Stimulated activated naive CD8-positive, alpha-beta T cell treated with anti-CD3 and anti-CD28 coated beads, Interleukin-15, Interleukin-2, amounts not matched to agents 100 ng/mL and 50 ng/mL, for 24 hours (primary cell): ENCODE measurements around the gene RRN3.
"Not testable (repeated sequence)": the region's sequence is repeated elsewhere in the genome, so short reads cannot be mapped to it uniquely, and the experiment has no call there.

ENCODE experiments used
- H3K27ac Mint-ChIP-seq: one replicate; pipeline ENCODE4 v1.8.0; 2021; ENCODE audit warnings: mild to moderate bottlenecking, mixed read lengths
- H3K27me3 Mint-ChIP-seq: one replicate; pipeline ENCODE4 v1.8.0; 2021; ENCODE audit warnings: mixed read lengths
- H3K36me3 Mint-ChIP-seq: one replicate; pipeline ENCODE4 v1.8.0; 2021; ENCODE audit warnings: low read depth, mixed read lengths
- H3K4me1 Mint-ChIP-seq: one replicate; pipeline ENCODE4 v1.8.0; 2021; ENCODE audit warnings: low read depth, mixed read lengths
- H3K4me3 Mint-ChIP-seq: one replicate; pipeline ENCODE4 v1.8.0; 2021; ENCODE audit warnings: mild to moderate bottlenecking, mixed read lengths
- H3K9me3 Mint-ChIP-seq: one replicate; pipeline ENCODE4 v1.8.0; 2021; ENCODE audit warnings: mixed read lengths

Gene RRN3

DNA sequence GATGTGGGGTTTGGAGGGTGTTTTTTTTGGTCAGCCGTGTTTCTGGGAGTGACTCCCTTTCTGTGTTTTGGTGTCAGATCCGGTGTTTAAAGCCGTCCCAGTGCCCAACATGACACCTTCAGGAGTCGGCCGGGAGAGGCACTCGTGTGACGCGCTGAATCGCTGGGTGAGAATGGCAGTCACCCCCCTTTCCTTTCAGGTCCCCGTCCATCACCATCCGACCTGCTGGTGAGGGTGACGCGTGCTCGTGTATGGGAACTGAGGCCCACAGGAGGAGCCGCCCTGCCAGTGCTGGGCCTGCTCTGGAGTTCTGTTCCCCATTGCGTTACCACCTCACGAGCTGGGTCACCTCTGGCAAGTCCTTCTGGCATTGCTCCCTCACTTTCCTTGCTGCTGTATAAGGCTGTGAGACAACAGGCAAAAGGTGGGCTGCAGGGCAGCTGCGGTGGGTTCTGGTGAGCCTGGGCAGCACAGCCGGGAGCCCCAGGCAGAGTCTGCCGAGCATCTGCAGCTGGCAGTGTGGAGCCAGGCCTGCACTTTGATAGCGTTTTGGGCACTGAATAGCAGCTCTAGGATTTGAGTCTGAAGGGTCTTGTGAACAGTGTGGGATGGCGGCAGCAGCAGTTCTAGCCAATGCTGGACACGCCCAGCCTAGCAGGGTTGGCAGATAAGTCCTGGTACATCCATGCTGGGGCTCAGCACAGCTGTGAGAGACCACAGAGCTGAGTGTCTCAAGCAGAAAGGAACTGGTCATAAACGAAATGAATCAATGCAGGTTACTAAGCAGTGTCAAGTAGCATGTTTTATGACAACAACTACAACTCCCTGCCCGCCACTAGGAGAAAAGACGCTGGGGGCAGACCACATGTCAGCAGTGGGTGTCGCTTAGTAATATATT, 65.0 kb downstream of the RRN3 start:
- H3K27ac Mint-ChIP-seq, H3K9me3 Mint-ChIP-seq: not testable (repeated sequence)
- H3K36me3 Mint-ChIP-seq: peaks cover 48% of the 10 kb centered on the region

GRCh38 chr16:15028345-15028715, 65.7 kb downstream of the RRN3 start:
- not testable (repeated sequence) for H3K4me3 Mint-ChIP-seq, H3K27me3 Mint-ChIP-seq, H3K9me3 Mint-ChIP-seq, H3K27ac Mint-ChIP-seq
- Mint-ChIP-seq H3K36me3 (peaks cover 54% of the 10 kb centered on the region), H3K4me1 (peaks cover 11% of the 10 kb centered on the region)

More for the DNA sequence above, 65.0 kb downstream of the RRN3 start:
- H3K4me1 Mint-ChIP-seq: peaks cover 11% of the 10 kb centered on the region
- H3K27me3 Mint-ChIP-seq, H3K4me3 Mint-ChIP-seq: not testable (repeated sequence)

DNA sequence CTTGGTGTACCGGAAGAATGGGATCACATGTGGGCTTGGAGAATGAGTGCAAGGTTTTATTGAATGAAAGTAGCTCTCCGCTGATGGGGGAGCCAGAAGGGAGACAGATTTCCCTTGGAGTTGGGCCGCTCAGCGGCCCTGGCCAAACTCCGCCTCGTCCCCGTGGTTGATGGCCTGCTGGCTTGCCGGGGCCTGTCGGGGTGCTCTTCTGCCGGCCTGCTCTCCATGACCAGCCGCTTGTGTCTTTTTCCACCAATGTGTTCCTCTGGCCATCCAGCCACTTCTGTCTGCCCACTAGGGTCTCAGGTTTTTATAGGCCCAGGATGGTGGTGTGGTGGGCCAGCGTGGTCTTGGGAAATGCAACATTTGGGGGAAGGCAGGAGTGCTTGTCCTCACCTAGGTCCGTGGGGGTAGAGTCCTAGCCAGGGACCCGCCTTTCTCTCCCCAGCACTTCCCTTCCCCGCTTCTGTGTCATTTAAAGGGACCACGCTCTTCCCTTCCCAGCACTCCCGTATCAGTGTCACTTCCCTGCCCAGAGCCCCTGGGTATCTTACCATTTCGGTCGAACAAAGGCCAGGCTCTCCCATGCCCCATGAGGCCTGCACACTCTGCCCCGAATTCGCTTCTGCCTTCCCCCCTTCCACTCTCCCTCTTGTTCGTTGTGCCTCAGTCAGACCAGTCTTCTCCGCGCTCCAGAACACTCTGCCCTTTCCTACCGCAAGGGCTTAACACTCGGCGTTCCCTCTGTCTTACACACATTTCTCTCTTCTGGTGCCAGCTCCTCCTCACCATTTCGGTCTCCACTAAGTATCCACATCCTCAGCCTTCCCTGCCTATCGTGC, 66.3 kb downstream of the RRN3 start:
- H3K4me1 Mint-ChIP-seq: peaks cover 11% of the 10 kb centered on the region
- not testable (repeated sequence) for H3K4me3 Mint-ChIP-seq, H3K27me3 Mint-ChIP-seq, H3K27ac Mint-ChIP-seq, H3K9me3 Mint-ChIP-seq
- H3K36me3 Mint-ChIP-seq: peaks cover 60% of the 10 kb centered on the region

GRCh38 chr16:15027051-15027450, 67.0 kb downstream of the RRN3 start:
- not testable (repeated sequence) for H3K4me3 Mint-ChIP-seq, H3K9me3 Mint-ChIP-seq, H3K27ac Mint-ChIP-seq, H3K27me3 Mint-ChIP-seq
- Mint-ChIP-seq H3K4me1 (peaks cover 12% of the 10 kb centered on the region), H3K36me3 (peaks cover 67% of the 10 kb centered on the region)

DNA sequence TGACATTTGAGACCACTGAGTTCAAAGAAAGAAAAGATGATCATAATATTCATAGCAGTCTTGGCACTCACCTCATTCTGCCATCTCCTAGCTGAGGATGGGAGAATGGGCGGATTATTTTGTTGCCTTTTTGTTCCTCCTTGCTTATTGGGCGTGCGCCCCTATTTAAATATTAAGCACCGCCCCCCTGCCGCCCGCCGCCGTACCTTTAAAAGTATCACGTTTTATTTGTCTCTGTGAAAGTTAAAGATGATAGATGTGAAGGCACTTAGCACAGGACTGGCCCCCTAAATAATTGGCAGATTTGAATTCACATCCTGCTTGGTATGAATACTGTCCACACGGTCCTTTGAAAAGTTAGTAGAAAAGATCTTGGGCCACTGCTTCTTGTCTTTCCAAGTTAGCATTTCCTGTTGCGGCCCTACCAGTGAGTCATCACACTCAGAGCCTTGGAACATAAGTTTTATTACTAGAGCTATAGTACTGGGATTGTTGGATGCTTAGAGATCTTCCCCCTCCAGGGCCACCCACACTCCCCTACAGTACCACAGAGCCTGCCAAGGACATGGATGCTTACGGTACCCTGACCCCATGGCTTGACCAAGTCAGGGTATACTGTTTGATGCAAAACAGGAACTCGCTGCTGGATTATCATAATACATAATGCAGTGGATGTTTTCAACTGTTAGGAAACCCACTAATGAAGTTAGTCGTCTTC, 68.7 kb downstream of the RRN3 start:
- H3K27me3 Mint-ChIP-seq, H3K27ac Mint-ChIP-seq, H3K4me3 Mint-ChIP-seq, H3K9me3 Mint-ChIP-seq, H3K4me1 Mint-ChIP-seq: not testable (repeated sequence)
- H3K36me3 Mint-ChIP-seq: peaks cover 66% of the 10 kb centered on the region

- H3K27me3 Mint-ChIP-seq, H3K9me3 Mint-ChIP-seq, H3K27ac Mint-ChIP-seq, H3K4me3 Mint-ChIP-seq, H3K4me1 Mint-ChIP-seq: not testable (repeated sequence)
- peaks cover 66% of the 10 kb centered on the region for H3K36me3 Mint-ChIP-seq
Measured at GRCh38 chr16:15024858-15025199, 69.2 kb downstream of the RRN3 start.

- not testable (repeated sequence) for H3K9me3 Mint-ChIP-seq, H3K27me3 Mint-ChIP-seq, H3K4me1 Mint-ChIP-seq, H3K4me3 Mint-ChIP-seq, H3K27ac Mint-ChIP-seq
- H3K36me3 Mint-ChIP-seq: peaks cover 71% of the 10 kb centered on the region
Measured at GRCh38 chr16:15023381-15024077, 70.5 kb downstream of the RRN3 start.

GRCh38 chr16:15022194-15022593, 71.9 kb downstream of the RRN3 start:
- H3K27ac Mint-ChIP-seq, H3K27me3 Mint-ChIP-seq, H3K4me3 Mint-ChIP-seq, H3K9me3 Mint-ChIP-seq, H3K4me1 Mint-ChIP-seq: not testable (repeated sequence)
- H3K36me3 Mint-ChIP-seq: peaks cover 68% of the 10 kb centered on the region

- Mint-ChIP-seq H3K27ac (peak overlapping the region; percentile 0), H3K36me3 (peaks cover 70% of the 10 kb centered on the region)
- H3K4me1 Mint-ChIP-seq, H3K4me3 Mint-ChIP-seq, H3K9me3 Mint-ChIP-seq, H3K27me3 Mint-ChIP-seq: not testable (repeated sequence)
Measured at GRCh38 chr16:15021429-15021828, 72.6 kb downstream of the RRN3 start.

DNA sequence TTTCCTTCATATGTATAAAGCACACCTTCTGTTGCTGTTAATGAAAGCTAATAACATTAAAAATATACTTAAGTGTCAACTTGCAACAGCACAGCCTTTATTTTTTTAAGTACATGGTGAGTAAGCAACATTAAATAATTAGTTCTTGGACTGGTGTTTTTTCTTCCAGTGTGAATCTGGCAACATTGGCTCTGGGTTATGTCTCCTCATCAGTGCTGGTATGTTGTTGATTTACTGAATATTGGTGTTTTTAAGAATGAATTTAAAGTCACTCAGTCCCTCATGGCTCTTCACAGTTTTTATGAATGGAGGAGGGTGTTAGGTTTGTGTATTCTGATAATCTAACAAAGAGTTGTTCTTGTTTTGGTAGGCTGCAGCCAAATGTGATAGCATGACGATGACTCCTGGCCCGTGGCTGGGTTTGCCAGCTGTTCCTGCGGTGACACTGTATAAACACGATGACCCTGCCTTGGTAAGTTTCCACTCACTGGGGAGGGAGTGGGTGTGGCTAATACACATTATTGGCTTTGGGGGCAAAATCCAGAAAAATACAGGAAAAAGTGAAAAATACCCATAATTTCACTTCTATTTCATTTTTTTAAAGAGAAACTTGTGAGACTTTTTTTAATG, 77.0 kb downstream of the RRN3 start:
- H3K4me1 Mint-ChIP-seq: peaks cover 33% of the 10 kb centered on the region
- H3K27ac Mint-ChIP-seq: peak overlapping the region; percentile 8
- not testable (repeated sequence) for H3K4me3 Mint-ChIP-seq, H3K9me3 Mint-ChIP-seq, H3K27me3 Mint-ChIP-seq
- H3K36me3 Mint-ChIP-seq: peaks cover 55% of the 10 kb centered on the region

DNA sequence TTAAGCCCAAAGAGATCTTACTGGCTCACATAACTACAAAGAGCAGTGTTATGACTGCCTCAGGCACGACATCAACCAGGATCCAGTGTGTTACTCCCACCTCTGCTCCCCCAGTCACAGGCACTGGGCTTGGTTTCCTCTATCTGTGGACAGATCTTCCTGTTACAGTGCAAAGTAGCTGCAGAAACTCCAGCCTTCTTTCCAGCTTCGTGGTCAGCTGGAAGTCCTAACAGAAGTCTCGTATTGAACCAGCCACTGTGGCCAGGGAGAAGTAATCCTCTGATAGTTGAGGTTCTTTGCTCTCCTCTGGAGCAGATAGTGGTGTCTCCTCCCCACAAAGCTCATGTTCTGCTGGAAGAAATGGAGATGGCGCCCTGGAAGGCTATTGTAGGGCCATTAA, 77.7 kb downstream of the RRN3 start:
- H3K4me1 Mint-ChIP-seq: peaks cover 31% of the 10 kb centered on the region
- H3K27me3 Mint-ChIP-seq, H3K9me3 Mint-ChIP-seq, H3K4me3 Mint-ChIP-seq, H3K27ac Mint-ChIP-seq: not testable (repeated sequence)
- peaks cover 55% of the 10 kb centered on the region for H3K36me3 Mint-ChIP-seq

DNA sequence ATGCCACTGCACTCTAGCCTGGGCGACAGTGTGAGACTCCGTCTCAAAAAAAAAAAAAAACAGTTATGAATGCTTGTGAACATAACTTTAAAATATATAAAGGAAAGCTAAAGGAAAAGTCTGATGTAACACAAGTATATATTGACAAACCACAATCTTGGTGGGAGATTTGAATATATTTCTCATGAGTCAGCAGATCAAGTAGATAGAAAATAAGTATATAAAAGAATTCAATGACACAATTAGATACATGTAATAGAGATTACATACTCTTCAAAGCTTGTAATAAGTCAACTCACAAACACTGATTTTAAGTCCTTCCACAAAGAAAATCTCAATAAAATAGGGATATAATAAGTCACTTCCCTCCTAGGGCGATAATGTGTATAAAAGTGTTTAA, 78.4 kb downstream of the RRN3 start:
- Mint-ChIP-seq H3K36me3 (peaks cover 60% of the 10 kb centered on the region), H3K4me1 (peaks cover 31% of the 10 kb centered on the region)
- H3K9me3 Mint-ChIP-seq, H3K27ac Mint-ChIP-seq, H3K27me3 Mint-ChIP-seq, H3K4me3 Mint-ChIP-seq: not testable (repeated sequence)

GRCh38 chr16:15012941-15013340, 81.1 kb downstream of the RRN3 start:
- Mint-ChIP-seq H3K36me3 (peaks cover 67% of the 10 kb centered on the region), H3K4me1 (peaks cover 31% of the 10 kb centered on the region)
- H3K27ac Mint-ChIP-seq, H3K9me3 Mint-ChIP-seq, H3K27me3 Mint-ChIP-seq, H3K4me3 Mint-ChIP-seq: not testable (repeated sequence)
